Muscle layer of colon (tissue), 2 donors: Measurements from ENCODE around the gene C9orf78.

ENCODE experiments used
- H3K27ac ChIP-seq: one replicate; pipeline ENCODE4 v1.7.0; 2013; ENCODE audit warnings: low read depth, mild to moderate bottlenecking, low read length, moderate library complexity
- H3K27me3 ChIP-seq, 2 donors: one replicate each; pipeline ENCODE4 v1.7.0; 2013; ENCODE audit warnings: low read length in 2 of 2, mild to moderate bottlenecking in 2 of 2; ENCODE audit not compliant: insufficient read depth in 2 of 2, control insufficient read depth in 1 of 2
- H3K36me3 ChIP-seq: one replicate; pipeline ENCODE4 v1.7.0; 2013; ENCODE audit warnings: mild to moderate bottlenecking, low read length; ENCODE audit not compliant: insufficient read depth
- H3K4me1 ChIP-seq: one replicate; pipeline ENCODE4 v1.7.0; 2013; ENCODE audit warnings: mild to moderate bottlenecking, low read length; ENCODE audit not compliant: insufficient read depth
- H3K4me3 ChIP-seq, 2 donors: one replicate each; pipeline ENCODE4 v1.7.0; 2013; ENCODE audit warnings: low read length in 2 of 2, low read depth in 1 of 2, mild to moderate bottlenecking in 1 of 2, moderate library complexity in 1 of 2
- H3K9ac ChIP-seq: one replicate; pipeline ENCODE4 v1.7.0; 2013; ENCODE audit warnings: low read length
- H3K9me3 ChIP-seq: one replicate; pipeline ENCODE4 v1.7.0; 2013; ENCODE audit warnings: mild to moderate bottlenecking, low read length
- donor health status: abdominal sarcoma.
- donor health status: Adenocarcinoma of cecum.

The C9orf78 gene

GRCh38 chr9:129834489-129835127, 467 bp downstream of the C9orf78 start:
- Histone ChIP-seq H3K4me3 (peak overlapping the region; percentile 88 to 98), H3K27me3 (no peaks in the 10 kb centered on the region), H3K9ac (peak overlapping the region; percentile 88), H3K9me3 (no peaks in the 10 kb centered on the region), H3K4me1 (peaks cover 25% of the 10 kb centered on the region), H3K27ac (peak overlapping the region; percentile 88), H3K36me3 (peaks cover 35% of the 10 kb centered on the region)

- H3K36me3 ChIP-seq, result peaks cover 49% of the 10 kb centered on the region
- H3K27ac ChIP-seq, result no peak overlapping the region
- no peak overlapping the region for H3K9ac ChIP-seq
- peaks cover 21% of the 10 kb centered on the region for H3K4me1 ChIP-seq
- H3K4me3 ChIP-seq, result no peak overlapping the region
- H3K9me3 ChIP-seq, result no peaks in the 10 kb centered on the region
- no peaks in the 10 kb centered on the region for H3K27me3 ChIP-seq
Observed at GRCh38 chr9:129832982-129833381, 2.1 kb downstream of the C9orf78 start.

- Histone ChIP-seq H3K9ac (no peak overlapping the region), H3K27me3 (no peaks in the 10 kb centered on the region), H3K4me1 (peaks cover 4% of the 10 kb centered on the region), H3K9me3 (no peaks in the 10 kb centered on the region), H3K27ac (no peak overlapping the region), H3K4me3 (no peak overlapping the region), H3K36me3 (peaks cover 52% of the 10 kb centered on the region)
Observed at GRCh38 chr9:129828969-129829368, 6.1 kb downstream of the C9orf78 start.

GRCh38 chr9:129828051-129828450, 7.0 kb downstream of the C9orf78 start:
- Histone ChIP-seq H3K36me3 (peaks cover 46% of the 10 kb centered on the region), H3K9ac (no peak overlapping the region), H3K4me3 (no peak overlapping the region), H3K27me3 (no peaks in the 10 kb centered on the region), H3K9me3 (no peaks in the 10 kb centered on the region), H3K4me1 (peaks cover 1% of the 10 kb centered on the region), H3K27ac (no peak overlapping the region)

GRCh38 chr9:129826759-129827158, 8.3 kb downstream of the C9orf78 start:
- Histone ChIP-seq H3K4me1 (peaks cover 7% of the 10 kb centered on the region), H3K9ac (no peak overlapping the region), H3K27me3 (no peaks in the 10 kb centered on the region), H3K4me3 (no peak overlapping the region), H3K36me3 (peaks cover 41% of the 10 kb centered on the region), H3K9me3 (no peaks in the 10 kb centered on the region), H3K27ac (no peak overlapping the region)

GRCh38 chr9:129826344-129826743, 8.7 kb downstream of the C9orf78 start:
- no peak overlapping the region for H3K27ac ChIP-seq
- peaks cover 7% of the 10 kb centered on the region for H3K4me1 ChIP-seq
- no peak overlapping the region for H3K4me3 ChIP-seq
- H3K9me3 ChIP-seq, result no peaks in the 10 kb centered on the region
- no peaks in the 10 kb centered on the region for H3K27me3 ChIP-seq
- no peak overlapping the region for H3K9ac ChIP-seq
- peaks cover 37% of the 10 kb centered on the region for H3K36me3 ChIP-seq

- Histone ChIP-seq H3K36me3 (peaks cover 27% of the 10 kb centered on the region), H3K9me3 (no peaks in the 10 kb centered on the region), H3K9ac (peak within 1 kb of the TSS; percentile 57), H3K4me1 (peaks cover 7% of the 10 kb centered on the region), H3K27me3 (no peaks in the 10 kb centered on the region), H3K27ac (peak within 1 kb of the TSS; percentile 52), H3K4me3 (peak within 1 kb of the TSS; percentile 58 to 91)
Observed at GRCh38 chr9:129823935-129824601, 11.0 kb downstream of the C9orf78 start, which contains the start of gene TOR1A. Gene TOR1A, minus strand, starts transcription at chr9:129824136. Its CDS starts 51 bp downstream, at chr9:129824085.

- Histone ChIP-seq H3K27ac (peak overlapping the region; percentile 52), H3K4me3 (peak overlapping the region; percentile 58 to 91), H3K36me3 (peaks cover 27% of the 10 kb centered on the region)
Observed at GRCh38 chr9:129823542-129823934, 11.5 kb downstream of the C9orf78 start.

GRCh38 chr9:129822898-129823541, 12.1 kb downstream of the C9orf78 start:
- Histone ChIP-seq H3K4me1 (peaks cover 7% of the 10 kb centered on the region), H3K27me3 (no peaks in the 10 kb centered on the region), H3K4me3 (peak overlapping the region; percentile 38 to 45), H3K36me3 (peaks cover 29% of the 10 kb centered on the region), H3K9ac (peak overlapping the region; percentile 57), H3K9me3 (no peaks in the 10 kb centered on the region), H3K27ac (no peak overlapping the region)

More at GRCh38 chr9:129823542-129823934, 11.5 kb downstream of the C9orf78 start:
- Histone ChIP-seq H3K9me3 (no peaks in the 10 kb centered on the region), H3K27me3 (no peaks in the 10 kb centered on the region), H3K4me1 (peaks cover 7% of the 10 kb centered on the region), H3K9ac (no peak overlapping the region)

GRCh38 chr9:129816501-129817435, 18.3 kb downstream of the C9orf78 start:
- Histone ChIP-seq H3K36me3 (peaks cover 48% of the 10 kb centered on the region), H3K27ac (no peak overlapping the region)

GRCh38 chr9:129815278-129815677, 19.8 kb downstream of the C9orf78 start:
- Histone ChIP-seq H3K4me1 (no peaks in the 10 kb centered on the region), H3K27ac (no peak overlapping the region), H3K27me3 (no peaks in the 10 kb centered on the region), H3K9me3 (no peaks in the 10 kb centered on the region), H3K4me3 (no peak overlapping the region), H3K36me3 (peaks cover 43% of the 10 kb centered on the region), H3K9ac (no peak overlapping the region)

More at GRCh38 chr9:129816501-129817435, 18.3 kb downstream of the C9orf78 start:
- H3K9ac ChIP-seq, result no peak overlapping the region
- no peak overlapping the region for H3K4me3 ChIP-seq
- H3K9me3 ChIP-seq, result no peaks in the 10 kb centered on the region
- no peaks in the 10 kb centered on the region for H3K27me3 ChIP-seq
- no peaks in the 10 kb centered on the region for H3K4me1 ChIP-seq
